HEK293T (cell line): ENCODE data around the gene GSN.

Source experiments
- BHLHE40 ChIP-seq: fragments of 450-650 bp; IDR thresholded peaks from 2 replicates; pipeline ENCODE4 v1.6.1; 2016; ENCODE audit warnings: mild to moderate bottlenecking, moderate library complexity, borderline replicate concordance
- ELF4 ChIP-seq: fragments of 450-650 bp; IDR thresholded peaks from 2 replicates; pipeline ENCODE4 v1.6.1; 2017; ENCODE audit warnings: antibody characterized with exemption
- FOXK2 ChIP-seq: fragments of 450-650 bp; IDR thresholded peaks from 2 replicates; pipeline ENCODE4 v1.6.1; 2016; ENCODE audit warnings: mild to moderate bottlenecking
- L3MBTL2 ChIP-seq: fragments of 450-650 bp; conservative IDR thresholded peaks from 2 replicates; pipeline ENCODE4 v1.6.1; 2016; ENCODE audit warnings: mild to moderate bottlenecking
- LEF1 ChIP-seq: fragments of 450-650 bp; IDR thresholded peaks from 2 replicates; pipeline ENCODE4 v1.6.1; 2017; ENCODE audit warnings: mild to moderate bottlenecking, borderline replicate concordance
- NFRKB ChIP-seq: fragments of 450-650 bp; IDR thresholded peaks from 2 replicates; pipeline ENCODE4 v1.6.1; 2016; ENCODE audit warnings: mild to moderate bottlenecking, moderate library complexity
- SP1 ChIP-seq: fragments of 450-650 bp; IDR thresholded peaks from 2 replicates; pipeline ENCODE4 v1.6.1; 2017
- SUZ12 ChIP-seq: fragments of 450-650 bp; IDR thresholded peaks from 2 replicates; pipeline ENCODE4 v1.6.1; 2016; ENCODE audit warnings: mild to moderate bottlenecking
- TARDBP ChIP-seq: fragments of 450-650 bp; IDR thresholded peaks from 2 replicates; pipeline ENCODE4 v1.6.1; 2016
- ZNF384 ChIP-seq: fragments of 450-650 bp; IDR thresholded peaks from 2 replicates; pipeline ENCODE4 v1.6.1; 2016

- TF ChIP-seq LEF1, result no peak
- no peak for TF ChIP-seq SP1
- TF ChIP-seq ZNF384, result no peak
- TF ChIP-seq BHLHE40, result no peak
- TF ChIP-seq TARDBP, result no peak
- TF ChIP-seq NFRKB, result no peak
- TF ChIP-seq L3MBTL2, result no peak
- TF ChIP-seq ELF4, result no peak
- no peak for TF ChIP-seq SUZ12
- no peak for TF ChIP-seq FOXK2
Observed at GRCh38 chr9:121297389-121297788, 29.4 kb downstream of the GSN start.
